ENCODE data around the gene CYRIA.

CYRIA gene

DNA sequence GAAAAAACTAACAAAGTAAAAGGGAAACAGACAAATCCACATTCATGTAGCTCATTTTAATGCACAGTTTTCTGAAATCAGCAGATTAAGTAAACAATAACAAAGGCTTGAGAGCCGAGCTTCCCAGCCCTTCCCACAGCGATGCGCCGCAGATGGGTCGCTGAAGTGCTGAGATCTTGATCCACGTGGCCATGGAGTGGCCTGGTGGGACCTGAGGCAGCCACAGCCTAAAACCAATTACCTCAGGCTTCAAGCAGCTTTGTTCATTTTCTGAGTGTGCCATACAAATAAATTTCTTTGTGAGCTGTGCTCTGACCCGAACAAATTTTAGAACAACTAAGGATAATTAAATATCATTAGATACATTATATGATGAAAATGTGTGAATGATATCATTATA is 25.6 kb upstream of the CYRIA start:
- TF ChIP-seq ZFX (IDR thresholded peaks at IDR 0.05) = no peak
- no peak overlapping the region for H3K27ac ChIP-seq

DNA sequence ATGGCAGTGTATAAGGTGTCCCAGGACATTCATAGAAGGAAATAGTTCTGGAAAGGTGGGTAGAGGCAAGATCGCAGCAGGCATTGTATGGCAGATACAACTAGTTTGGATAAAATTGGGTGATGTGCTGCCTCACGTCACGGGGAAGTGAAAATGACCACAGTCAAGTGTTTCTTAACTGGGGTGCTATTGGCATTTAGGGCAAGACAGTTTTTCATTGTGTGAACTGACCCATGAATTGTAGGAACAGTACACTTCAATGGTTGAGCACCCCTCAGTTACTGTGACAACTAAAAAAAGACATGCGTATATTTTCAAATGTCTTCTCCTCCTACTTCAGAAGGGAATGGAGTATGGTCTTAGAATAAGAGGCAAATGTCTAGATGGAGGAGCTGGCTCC is 22.3 kb upstream of the CYRIA start:
- no peak overlapping the region for H3K27ac ChIP-seq
- TF ChIP-seq ZFX (IDR thresholded peaks at IDR 0.05) = no peak
- TF ChIP-seq, protein P1, sequence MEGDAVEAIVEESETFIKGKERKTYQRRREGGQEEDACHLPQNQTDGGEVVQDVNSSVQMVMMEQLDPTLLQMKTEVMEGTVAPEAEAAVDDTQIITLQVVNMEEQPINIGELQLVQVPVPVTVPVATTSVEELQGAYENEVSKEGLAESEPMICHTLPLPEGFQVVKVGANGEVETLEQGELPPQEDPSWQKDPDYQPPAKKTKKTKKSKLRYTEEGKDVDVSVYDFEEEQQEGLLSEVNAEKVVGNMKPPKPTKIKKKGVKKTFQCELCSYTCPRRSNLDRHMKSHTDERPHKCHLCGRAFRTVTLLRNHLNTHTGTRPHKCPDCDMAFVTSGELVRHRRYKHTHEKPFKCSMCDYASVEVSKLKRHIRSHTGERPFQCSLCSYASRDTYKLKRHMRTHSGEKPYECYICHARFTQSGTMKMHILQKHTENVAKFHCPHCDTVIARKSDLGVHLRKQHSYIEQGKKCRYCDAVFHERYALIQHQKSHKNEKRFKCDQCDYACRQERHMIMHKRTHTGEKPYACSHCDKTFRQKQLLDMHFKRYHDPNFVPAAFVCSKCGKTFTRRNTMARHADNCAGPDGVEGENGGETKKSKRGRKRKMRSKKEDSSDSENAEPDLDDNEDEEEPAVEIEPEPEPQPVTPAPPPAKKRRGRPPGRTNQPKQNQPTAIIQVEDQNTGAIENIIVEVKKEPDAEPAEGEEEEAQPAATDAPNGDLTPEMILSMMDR (conservative IDR thresholded peaks at IDR 0.05) = no peak

DNA sequence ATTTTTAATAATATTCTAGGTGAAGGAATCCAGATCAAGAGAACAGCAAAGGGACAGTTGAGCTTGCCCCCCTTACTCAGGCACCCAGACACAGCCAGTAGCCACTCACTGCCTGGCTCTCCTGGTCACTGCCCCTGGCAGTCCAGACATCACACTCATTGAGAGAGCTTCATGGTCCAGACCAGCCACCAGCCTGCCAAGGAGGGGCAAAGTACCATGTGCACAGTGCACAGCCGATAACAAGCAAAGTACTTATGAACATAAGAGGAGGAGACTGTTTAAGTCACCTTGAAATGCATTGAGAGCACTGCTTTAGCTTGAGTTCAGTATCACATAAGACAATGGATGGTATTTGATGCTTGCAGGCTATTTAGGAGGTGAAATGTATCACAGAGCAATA is 21.6 kb upstream of the CYRIA start:
- H3K27ac ChIP-seq = no peak overlapping the region

DNA sequence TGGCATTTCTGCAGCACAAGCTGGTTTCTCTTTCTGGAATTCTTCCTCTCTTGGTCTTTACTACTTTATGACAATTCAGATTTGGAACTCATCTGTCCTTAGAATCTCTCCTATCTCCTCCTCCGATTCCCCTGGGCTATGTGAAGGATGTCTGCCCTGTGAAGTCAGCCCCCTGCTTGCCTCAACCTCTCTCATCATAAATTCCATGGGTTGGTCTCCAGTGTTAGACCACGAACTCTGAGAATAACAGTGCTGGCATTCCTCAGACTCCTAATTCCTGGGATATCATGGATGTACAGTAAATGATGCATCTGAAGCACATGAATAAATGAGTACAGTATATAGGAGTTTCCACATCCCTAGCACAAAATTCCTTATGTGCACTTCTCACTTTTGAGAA is 21.0 kb upstream of the CYRIA start:
- H3K27ac ChIP-seq = no peak overlapping the region

More for the DNA sequence above, 21.6 kb upstream of the CYRIA start:
- TF ChIP-seq, protein P1 (conservative IDR thresholded peaks at IDR 0.05) = no peak
- TF ChIP-seq ZFX (IDR thresholded peaks at IDR 0.05) = no peak

DNA sequence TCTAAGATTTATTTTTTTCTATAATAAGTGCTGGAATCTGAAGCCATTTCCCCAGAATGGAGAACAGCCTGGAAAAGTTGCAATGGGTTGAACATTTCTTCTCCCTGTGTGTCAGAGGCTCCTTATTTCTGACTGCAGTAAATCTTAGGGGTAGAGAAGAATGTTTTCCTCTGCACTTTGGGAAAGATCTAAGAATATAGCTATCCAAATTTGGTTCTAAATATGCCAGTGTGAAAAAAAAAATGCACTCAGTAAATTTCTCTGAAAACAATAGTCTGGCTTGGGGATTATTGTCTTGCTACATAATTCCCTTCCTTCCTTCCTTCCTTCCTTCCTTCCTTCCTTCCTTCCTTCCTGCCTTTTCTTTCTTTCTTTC is 19.7 kb upstream of the CYRIA start:
- H3K27ac ChIP-seq = no peak overlapping the region
- TF ChIP-seq ZFX (IDR thresholded peaks at IDR 0.05) = no peak

More for the DNA sequence above, 21.0 kb upstream of the CYRIA start:
- TF ChIP-seq, protein P1 (conservative IDR thresholded peaks at IDR 0.05) = no peak

- no peak for TF ChIP-seq ZFX (IDR thresholded peaks at IDR 0.05)
- TF ChIP-seq, protein P1 (conservative IDR thresholded peaks at IDR 0.05) = no peak
- H3K27ac ChIP-seq = no peak overlapping the region
Measured at GRCh38 chr2:16684676-16685339, 19.2 kb upstream of the CYRIA start.

- H3K27ac ChIP-seq = no peak overlapping the region
- TF ChIP-seq, protein P1 (conservative IDR thresholded peaks at IDR 0.05) = no peak
- TF ChIP-seq ZFX (IDR thresholded peaks at IDR 0.05) = no peak
Measured at GRCh38 chr2:16683576-16683975, 17.9 kb upstream of the CYRIA start.

DNA sequence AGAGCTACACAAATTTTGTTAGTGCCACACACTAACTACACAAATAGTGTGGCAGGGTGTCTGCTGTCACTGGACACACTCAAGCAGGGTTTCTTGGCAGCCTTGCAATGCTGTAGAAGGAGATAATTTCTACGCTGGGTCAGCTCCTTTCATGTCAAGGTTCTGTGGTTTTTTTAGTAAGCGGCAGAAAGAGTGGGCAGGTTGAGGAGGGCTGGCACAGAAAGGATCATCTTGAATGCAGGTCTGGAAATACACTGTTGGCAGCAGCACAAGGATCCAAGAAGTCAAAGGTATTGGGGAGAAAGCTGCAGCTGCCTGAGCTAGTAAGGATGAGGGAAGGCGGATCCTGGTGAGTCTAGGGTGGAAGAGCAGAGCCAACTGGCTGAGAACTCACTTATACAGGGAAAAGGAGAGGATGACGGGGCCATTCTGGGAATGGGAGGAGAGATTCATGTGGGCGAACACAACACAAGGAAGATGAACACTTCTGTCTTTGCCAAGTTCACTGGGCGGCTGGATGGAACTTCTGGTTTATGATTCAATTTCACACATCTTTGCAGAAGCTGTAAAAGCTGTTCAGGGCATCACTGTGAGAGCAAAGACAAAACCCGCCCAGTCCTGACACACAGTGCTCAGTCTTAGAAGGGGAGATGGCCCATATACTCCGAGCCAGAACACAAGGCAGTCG is 16.9 kb upstream of the CYRIA start:
- TF ChIP-seq, protein P1 (conservative IDR thresholded peaks at IDR 0.05) = no peak
- no peak for TF ChIP-seq ZFX (IDR thresholded peaks at IDR 0.05)
- H3K27ac ChIP-seq = no peak overlapping the region

Measured in C4-2B (cell line).